HG03521 (cell line): Measurements from ENCODE around the gene MCEE.
"Not testable (repeated sequence)": the region's sequence is repeated elsewhere in the genome, so short reads cannot be mapped to it uniquely, and the experiment has no call there.

Experiments
- ATAC-seq: cut with Tn5 transposase; IDR thresholded peaks from one replicate; pipeline ENCODE4 v1.9.1; 2021; ENCODE audit warnings: mild to moderate bottlenecking, moderate library complexity; ENCODE audit not compliant: unreplicated experiment

MCEE gene

DNA sequence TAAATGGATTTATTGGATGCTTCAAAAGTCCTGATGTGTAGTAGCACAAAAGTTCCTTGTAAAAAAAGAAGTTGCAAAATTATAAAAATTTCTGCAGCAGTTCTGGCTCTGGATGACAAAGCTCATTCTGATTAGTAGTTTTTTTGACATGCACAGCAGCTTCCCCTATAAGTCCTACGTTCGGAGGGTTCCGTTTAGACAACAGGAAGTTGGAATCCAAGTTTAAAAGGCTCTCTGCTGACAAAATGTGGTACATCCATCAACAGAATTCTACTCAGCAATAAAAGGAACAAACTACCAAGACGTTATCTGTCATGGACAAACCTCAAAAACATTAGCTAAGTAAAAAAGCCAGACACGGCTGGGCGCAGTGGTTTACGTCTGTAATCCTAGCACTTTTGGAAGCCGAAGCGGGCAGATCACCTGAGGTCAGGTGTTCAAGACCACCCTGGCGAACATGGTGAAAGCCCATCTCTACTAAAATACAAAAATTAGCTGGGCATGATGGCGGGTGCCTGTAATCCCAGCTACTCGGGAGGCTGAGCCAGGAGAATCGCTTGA, 46.2 kb downstream of the MCEE start:
- ATAC-seq, result not testable (repeated sequence)

DNA sequence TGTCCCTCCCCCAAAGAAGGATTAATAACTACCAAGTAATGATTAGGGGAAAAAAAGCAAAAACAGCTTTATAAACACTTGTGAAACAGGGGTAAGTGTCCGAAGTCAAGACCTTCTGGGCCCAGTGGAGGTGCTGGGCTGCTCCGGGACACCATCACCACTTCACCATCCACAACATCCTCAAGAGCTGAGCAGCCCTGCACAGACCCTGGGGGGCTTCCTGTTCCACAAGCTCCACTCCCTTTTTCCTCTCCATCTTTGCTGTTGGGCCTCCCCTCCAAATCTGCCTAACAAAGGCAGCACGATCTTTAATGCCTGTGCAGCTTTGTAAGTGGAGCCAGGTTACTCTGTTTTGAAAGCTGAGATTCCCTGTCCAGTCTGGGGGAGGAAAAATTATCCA, 46.7 kb downstream of the MCEE start:
- ATAC-seq, result not testable (repeated sequence)

DNA sequence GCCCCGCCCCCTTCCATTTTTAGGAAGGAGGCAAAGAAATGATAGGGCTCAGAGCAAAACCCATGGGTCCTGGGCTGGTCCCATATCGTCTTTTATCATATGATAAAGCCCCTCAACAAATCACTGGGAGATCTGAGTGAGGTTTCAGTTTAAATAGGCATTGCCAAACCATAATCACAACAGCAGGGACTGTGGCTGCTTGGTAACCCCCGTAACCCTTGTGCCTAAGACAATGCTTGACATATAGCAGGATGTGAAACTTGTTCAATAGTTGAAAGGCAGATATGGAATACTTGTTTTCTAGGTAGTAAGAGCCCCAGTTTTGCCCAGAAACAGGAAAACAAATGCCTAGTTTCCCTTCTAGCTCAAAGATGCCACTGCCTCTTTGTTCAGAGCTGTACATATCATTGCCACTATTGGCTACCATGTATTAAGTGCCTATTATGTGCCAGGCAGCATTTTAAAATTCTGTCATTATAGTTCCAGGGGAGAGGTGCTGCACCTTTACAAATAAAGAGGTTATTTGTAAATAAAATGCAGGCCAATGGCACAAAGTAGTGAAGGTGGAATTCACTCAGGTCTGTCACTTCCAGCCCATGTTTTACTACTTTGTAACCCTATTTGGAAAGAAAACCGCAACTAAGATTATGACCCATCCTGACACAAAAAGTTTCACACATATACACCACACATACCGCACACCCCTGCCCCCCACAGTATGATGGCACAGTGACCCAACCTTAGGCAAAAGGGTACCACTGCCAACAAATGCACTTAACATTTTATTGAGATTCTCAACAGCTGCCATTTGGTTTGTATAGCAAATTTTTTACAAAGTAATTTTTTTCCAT, 47.4 kb downstream of the MCEE start:
- no peak for ATAC-seq

DNA sequence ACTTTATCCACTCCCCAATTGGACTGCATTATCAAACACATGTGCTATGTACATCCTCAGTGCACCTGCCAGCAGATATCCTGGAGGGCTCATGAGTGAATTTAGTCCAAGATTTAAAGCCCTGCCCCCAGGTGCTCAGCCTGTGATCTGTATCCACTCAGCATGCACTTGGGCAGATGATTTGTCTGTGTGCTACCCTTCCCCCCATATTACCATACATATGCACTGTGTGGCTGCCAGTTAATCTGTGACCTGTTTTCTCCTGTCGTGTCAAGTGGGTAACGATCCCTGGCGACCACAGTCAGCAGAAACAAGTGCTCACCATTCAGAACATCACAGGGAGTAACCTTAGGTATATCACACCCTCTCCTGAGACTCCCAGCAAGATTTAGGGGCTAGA, 51.4 kb downstream of the MCEE start:
- no peak for ATAC-seq

DNA sequence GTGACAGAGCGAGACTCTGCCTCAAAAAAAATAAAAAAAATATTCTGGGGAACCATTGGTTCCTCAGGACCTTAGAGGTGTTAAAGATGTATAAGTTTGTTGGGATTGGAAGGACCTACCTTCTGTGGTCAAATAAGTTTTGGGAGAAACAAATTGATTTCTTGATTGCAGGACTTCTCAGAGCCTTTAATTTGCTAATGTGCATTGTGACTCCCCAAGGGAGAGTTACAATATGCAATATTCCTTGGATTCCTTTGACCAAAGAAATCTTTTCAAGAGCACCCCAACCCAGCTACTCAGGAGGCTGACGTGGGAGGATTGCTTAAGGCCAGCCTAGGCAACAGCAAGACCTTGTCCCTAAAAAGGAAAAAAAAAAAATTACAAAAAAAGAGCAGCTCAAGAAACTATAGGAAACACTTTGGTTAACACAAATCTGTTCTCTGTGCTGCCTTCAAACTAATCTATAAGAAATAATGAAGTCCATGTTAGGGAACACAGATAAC, 55.1 kb downstream of the MCEE start:
- ATAC-seq, result no peak

DNA sequence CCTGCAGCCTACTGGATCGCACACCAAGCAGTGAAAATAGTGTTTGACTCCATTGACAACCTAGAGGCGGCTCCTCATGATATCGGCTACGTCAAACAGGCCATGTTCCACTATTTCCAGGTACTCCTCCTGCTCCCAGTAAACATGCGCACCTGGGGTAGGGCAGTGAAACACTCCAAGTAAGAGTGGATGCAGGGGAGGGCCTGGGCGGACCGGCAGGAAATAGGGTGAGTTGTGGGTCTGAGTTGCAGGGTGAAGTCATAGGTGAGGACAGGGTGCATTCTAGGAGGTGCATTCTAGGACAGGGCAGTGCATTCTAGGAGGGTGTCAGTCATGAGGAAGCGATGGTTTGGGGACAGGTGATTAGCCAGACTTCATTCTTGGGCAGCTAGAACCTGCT, 56.6 kb downstream of the MCEE start:
- no peak for ATAC-seq

DNA sequence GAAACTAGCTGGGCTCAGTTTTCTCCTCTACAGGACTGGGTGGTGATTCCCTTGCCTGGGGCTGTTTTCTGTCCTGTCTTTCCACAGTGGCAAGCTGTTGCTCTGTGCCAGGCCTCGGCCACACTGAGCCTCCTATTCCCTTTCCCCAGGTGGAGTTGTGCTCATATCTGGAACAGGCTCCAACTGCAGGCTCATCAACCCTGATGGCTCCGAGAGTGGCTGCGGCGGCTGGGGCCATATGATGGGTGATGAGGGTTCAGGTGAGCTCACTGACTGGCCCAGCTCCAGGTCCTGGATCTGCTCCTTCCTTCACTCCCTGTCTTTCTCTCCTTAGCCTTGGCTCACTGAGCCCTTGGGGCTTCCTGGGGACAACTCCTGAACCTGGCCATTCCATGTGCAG, 57.5 kb downstream of the MCEE start:
- ATAC-seq, result no peak

DNA sequence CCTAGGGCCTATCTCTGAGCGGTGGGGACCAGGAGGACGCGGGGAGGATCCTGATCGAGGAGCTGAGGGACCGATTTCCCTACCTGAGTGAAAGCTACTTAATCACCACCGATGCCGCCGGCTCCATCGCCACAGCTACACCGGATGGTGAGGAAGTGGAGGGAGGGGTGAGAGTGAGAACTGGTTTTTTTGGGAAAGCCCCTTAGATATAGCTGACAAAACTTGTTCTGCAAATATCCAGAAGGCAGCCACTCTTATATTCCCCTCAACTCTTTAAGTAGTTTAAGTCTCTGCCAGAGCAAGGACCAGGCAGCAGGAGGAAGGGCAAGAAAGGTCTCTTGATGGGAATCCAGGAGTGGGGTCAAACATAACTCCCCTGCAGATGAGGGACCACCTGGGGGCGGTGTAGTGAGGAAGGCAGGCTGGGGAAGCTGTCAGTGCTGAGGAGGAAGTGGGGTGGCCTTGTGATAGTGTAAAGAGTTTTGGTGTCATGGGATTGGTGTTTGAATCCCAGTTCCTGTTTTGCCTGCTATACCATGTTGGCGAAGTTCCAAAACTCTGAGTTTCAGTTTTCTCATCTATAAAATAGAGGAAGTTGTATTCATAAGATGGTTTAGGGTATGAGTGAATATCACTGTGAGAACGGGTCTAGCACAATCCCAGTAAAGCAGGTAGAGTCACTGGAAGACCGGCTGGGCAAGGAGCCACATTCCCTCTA, 58.2 kb downstream of the MCEE start:
- ATAC-seq, result peak; percentile 30

DNA sequence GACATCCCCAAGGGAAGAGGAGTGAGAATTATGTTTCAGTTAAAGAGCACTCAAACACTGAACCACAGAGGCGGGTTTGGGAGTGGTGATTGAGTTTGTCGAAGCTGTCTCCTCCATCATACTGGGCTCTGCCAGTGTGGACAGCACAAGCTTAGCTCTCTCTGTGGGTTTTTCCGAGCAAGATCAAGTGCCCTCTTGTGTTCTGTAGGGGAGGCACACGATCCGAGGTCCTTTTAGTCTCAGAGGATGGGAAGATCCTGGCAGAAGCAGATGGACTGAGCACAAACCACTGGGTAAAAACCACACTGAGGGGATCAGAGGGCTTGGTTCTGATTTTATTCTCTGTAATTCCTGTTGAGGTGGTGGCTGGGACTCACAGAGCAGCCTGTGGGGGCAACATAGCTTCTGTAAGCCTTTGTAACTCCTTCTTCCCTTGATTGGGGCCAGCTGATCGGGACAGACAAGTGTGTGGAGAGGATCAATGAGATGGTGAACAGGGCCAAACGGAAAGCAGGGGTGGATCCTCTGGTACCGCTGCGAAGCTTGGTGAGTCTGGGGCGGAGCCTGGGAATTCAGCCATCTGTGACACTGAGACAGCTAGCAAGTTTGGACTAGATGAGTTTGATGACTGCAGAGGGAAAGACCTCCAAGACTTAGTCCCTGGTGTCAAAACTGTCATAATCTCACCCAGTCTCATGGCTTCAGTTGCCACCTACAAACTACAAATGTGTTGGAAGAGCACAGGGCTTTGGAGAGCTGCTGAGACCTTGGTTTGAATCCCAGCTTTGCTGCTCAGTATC, 59.5 kb downstream of the MCEE start:
- no peak for ATAC-seq

DNA sequence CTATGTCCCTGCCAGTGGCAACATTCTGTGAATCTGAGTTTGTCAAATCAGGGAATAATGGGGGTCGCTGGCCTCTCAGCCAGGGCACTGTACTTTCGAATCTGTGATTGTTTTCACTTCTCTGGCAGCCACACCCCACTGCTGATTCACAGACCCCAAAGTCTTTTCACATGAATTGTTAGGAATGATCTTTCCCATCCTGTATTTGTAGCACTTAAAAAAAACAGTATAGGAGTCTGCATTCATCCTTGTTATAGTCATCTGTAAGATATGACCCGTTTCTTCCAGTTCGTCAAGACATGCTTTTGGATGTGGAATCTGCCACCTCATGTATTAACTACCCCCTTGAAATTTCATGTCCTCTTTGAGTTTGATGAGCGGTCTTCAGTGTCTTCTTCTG, 60.7 kb downstream of the MCEE start:
- ATAC-seq, result no peak

DNA sequence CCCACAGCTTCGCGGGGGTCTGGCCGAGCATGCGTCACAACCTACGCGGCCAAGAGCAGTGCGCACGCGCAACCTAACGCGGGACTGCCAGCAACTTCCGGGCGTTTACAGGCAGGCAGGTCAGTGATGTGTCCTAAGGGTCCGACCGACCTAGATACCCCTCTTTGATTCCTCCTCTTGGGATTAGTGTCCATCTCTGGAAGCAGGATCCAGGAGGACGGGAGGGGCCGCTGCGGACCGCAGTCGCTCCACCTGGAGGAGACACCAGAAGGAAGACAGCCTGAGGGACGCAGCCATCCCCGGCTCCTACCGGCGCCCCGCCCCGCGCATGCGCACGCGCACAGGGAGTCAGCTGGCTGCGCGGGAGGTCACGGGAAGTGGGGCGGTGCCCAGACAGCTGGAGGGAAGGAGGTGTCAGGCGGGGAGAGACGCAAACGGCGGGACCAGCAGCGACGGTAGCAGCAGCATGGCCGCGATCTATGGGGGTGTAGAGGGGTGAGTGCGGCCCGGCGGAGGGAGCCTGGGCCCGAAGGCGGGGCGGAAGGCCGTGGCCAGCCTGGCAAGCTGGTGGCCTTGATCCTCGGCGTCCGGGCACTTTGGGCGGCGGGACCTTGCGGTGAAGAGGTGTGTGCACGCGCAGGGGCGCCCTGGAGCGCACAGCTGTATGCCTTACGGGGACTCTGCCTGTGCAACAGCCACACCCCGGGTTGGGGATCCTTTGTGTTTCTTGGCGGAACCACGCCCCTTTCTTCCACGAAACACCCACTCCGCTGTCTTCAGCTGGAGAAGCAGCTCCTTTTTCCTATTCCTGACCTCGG, 61.6 kb downstream of the MCEE start, which contains the start of gene NAGK:
NAGK (plus strand) TSS at position 431 of the 818 bp plus-strand sequence; CDS start at position 467, 36 bp downstream.
- peak; percentile 59 for ATAC-seq

DNA sequence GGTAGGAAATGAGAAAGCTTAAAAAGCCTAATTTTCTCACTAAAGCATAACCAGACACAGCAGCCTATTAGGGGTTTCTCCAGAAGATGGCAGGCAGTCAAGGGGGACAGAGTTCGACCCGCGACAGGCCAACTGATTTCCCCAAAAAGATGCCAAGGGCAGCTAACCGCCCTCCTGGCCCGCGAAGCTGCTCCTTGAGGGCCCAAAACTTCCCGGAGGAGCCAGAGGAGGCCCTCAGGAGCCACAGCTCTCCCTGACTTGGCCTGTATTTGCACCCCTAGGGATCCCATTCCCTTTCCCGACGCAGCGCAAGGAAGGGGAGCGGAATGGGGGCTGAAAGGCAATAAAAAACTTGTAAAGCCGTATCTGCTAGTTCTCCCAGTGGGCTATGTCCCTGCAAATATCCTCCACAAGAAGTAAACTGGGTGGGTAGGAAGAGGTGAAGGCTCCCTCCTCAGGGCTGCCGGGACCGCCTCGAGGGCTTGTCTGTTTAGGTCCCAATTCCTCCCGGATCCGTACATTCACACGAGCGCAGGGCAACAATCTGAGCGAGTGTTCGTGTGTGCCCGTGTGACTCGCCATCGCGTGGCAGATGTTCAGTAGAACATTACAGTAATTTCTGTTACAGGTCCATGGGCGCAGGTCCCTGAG, 62.3 kb downstream of the MCEE start:
- ATAC-seq, result no peak

DNA sequence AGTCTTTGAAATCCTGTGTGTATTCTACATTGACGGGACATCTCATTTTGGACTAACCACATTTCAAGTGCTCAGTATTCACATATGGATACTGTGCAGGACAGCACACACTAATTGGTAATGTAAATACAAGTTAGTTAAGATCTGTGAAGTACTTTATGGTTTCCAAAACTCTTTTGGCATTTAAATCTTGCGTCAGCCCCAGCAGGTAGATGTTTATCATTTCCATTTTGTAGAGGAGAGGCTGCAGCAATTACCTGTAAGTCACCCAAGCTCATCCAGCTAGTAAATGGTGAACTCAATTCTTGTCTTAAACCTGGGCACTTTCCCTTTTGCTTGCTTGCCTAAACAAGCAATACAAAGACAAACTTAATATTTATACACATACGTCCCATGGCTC, 63.2 kb downstream of the MCEE start:
- no peak for ATAC-seq

DNA sequence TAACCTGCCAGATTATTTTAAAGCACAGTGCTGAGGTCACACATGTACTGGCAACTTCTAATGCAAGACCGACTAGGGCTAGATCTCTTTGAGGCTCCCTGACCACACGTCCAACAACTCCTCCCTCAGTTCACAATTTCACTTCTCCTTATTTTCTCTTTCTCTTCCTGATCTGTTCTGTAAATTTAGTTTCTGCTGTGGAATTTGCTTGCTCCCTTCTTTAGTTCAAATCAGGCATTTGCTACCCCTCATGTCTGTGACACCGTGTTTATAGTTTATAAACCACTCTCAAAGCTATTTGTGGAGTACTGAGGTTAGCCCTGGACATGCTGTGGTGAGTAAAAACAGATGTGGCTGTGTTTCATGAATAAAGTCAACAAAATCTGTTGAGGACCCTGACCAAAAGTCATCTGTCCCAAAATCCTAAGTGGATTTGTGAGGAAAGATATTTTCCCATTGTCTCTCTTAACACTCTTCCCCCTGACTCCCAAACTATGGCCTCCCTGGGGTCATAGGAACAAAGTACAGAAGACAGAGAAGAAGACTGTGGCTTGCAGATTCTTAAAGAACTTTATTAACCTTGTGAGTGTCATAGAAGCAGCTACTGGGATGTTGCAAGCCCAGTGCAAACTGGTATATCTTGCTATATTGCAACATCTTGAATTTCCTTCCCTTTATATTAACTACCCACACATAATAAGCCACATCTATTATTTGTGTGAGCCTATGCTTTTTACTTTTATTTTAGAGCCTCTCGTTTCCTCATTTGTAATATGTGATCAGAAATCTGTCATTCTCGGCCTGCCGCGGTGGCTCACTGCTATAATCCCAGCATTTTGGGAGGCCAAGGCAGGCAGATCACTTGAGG, 65.0 kb downstream of the MCEE start:
- peak; percentile 14 for ATAC-seq

DNA sequence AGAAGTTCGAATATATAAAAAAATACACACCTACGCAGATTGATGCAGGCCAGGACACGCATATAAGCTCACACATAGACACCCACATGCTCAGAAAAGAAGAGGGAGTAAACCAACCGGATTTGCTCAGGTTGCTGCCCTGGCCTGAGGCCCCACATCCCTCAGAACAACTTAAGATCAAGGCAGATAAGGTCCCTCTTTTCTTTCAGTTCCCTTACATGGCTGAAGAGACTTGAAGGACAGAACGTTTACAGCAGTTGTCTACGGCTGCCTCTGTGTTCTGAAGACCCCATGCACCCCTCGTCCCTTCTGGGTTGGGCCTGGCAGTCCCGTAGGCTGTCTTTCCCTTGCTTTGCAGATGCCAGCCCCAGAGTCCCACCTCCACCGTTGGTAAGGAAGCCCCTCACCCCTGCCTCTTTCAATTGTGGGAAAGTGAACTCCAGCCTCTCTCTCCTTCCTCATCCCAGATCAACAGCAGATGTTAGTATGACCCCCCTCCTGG, 65.9 kb downstream of the MCEE start:
- no peak for ATAC-seq

DNA sequence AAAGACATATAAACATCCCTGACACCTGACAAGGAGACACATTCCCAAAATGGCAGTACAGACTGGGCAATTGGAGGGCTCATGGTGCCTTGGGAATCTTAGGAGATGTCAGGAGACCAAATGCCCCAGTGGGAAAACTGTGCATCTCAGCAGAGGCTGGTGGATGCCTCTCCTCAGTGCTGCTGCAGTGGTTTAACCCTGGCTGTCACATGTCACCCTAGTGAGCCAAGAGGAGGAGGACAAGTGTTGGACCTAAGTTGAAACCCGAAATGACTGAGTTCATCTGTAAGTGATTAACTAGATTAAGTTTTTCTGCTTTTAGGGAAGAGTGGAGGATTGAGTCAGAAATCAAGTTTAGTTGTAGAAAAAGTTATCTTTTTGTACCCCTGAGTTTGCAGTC, 66.8 kb downstream of the MCEE start:
- ATAC-seq, result no peak

DNA sequence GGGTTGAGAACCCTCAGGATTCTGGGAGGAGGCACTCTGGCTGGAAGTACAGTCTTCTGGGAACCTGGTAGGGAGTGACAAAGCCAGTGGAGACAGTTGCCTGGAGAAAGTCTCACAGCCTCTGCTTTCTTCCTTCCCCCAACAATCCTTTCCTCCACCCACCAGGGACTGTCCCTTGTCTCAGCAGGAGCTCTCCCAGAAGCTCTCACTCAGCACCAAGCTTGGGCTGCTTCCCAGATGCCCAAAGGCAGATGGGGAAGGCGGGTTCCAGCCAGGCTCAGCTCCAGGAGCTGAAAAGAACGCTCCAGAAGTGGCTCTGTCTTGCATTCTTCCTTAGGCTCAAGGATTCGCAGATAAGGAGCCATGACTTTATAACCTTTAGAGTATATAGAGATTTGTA, 69.2 kb downstream of the MCEE start:
- no peak for ATAC-seq

DNA sequence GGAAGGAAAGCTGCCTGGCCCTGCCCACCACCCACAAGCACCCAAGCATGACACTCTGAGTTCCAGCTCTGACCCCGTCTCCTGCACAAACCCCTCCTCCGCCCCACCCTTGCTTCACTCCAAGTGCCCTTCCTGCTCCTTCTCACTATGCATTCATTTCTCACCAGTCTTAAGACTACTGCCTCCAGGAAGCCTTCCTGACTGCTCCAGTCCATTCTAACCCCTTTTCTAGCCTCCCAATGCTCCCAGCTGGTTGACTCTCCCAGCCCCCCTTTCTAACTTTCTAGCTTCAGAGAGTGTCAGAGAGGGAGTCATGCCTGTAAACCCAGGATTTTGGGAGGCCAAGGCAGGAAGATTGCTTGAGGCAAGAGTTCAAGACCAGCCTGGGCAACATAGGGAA, 69.8 kb downstream of the MCEE start:
- ATAC-seq, result no peak
